HG03342 (cell line): Measurements from ENCODE around the gene TMEM44.
"Not testable (repeated sequence)": the region's sequence is repeated elsewhere in the genome, so short reads cannot be mapped to it uniquely, and the experiment has no call there.

ENCODE experiments used
- ATAC-seq: cut with Tn5 transposase; IDR thresholded peaks from one replicate; pipeline ENCODE4 v1.9.1; 2021; ENCODE audit warnings: mild to moderate bottlenecking, moderate library complexity; ENCODE audit not compliant: unreplicated experiment

TMEM44 gene

DNA sequence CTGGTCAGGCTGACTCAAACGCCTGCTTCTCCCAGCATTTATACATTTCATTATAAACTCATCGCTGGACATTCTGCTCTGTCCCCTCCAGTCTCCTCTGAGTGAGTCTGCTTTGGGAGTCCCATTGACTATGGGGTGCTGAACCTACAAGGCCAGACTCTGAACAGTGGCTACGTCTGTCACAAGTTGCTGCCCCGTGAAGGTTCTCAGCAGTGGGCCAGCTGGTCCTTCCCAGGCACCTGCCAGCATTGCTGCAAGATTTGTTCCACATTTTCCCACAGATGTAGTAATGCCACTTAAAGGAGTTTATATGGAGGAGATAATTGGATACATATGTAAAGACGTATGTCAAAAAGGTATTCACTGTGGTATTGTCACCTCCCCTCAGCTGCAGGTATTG, 73.7 kb downstream of the TMEM44 start:
- ATAC-seq = no peak

DNA sequence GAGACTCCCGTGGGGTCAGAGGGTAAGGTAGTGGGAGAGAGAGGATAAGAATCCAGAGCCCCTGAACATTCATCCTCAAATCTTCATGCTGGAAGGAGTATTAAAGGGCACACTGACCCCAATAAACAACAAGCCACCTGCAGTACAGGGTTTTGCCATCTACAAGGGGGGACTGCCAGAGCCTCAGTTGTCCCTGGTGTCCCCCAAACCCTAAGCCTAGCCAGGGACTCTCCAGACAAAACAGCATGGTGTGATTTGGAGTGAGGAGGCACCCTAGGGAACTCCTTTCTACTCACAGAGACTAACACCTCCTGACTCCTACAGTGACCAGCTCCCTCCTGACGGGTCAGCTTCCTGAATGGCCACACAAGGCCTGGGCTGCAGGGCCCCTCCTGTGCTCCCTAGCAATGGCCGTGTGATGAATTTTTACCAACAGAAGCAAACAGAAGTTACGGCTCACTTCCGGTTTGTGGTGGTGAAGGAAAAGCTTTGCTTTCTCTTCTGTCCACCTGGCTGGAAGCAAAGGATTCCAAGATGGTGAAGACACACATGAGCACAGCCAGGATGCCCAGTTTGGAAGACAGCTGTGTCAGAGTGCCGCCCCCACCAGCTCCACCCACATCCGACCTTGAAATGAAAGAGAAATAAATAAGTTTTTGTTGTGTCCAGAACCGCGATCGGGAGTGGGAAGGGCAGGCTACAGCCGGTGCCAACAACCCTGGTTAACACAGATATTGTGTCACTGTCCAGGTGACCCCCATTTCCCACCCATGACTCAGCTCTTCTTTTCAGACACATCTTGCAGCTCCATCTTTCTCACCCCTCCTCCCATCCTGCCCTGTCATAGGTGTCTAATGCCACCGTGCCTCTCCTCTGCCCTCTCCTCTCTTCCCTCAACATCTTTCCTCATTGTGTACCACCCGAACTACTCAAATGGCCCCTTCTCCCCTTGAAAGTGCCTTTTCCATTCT, 76.8 kb downstream of the TMEM44 start:
- ATAC-seq = no peak

DNA sequence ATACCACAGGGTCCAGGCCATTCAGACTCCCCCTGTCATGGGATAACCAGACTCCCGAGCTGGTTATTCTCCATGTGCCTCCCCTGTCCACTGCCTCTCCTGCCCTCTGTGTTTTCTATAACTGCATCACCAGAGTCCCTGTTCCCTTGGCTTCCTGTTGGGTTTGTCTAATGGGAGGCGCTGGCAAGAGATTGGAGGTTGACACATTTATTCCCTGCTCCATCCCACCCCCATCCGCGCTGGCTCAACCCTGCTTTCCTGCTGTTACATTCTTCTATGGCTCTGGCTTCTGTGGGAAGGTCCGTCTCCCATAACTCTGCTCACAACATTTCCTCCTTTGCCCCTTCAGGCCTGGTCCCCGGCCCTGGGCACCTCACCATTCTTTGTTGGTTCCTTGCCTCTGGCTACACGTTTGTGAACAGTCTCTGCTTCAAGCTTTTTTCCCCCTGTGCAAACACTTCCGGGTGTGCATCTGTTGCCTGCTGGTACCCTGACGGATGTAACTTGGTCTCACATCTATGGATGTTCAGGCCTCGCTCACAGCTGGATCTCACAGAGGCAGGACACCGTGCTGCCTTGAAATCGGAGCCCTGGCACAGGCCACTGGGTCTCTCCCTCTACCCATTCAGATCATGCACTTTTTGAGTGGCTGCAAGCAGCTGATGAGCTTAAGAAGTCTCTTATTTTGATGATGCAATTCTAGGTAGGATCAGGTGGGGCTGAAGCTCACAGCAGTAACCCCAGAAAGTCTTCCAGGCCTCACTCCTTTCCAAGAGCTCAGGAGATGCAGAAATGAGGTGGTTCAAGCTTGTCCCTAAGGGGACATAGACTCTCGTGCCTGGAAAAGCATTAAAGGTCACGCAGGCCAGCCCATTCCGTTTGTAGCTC, 77.8 kb downstream of the TMEM44 start:
- ATAC-seq = no peak

DNA sequence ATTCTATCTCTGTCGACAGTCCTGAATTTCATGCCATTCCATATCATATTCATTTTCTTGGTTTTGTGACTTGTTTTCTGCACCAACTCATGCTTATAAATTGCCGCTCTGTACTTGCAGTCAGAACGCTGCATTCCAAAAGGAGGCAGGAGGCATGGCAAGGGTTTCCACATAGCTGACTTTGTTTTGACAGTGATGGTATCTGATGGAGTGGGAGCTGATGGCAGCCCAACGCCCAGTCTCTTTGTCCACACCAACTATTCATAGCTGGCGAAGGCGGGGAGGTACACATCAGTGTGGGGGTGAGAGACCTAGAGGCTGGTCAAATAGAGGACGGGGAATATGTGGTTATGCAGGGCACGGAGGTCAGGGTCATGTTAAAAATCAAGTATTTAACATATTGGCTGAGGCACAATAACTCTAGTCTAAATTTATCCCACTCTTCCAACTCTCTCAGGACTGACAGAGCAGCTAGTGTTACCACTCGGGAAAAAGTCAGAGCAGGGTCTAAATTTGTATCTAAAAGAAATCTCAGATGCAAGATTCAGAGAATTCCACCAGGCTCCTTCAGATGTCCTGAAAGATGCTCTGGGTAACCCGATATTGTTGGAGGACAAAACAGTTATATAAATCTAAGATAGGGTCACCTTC, 78.6 kb downstream of the TMEM44 start:
- no peak for ATAC-seq

DNA sequence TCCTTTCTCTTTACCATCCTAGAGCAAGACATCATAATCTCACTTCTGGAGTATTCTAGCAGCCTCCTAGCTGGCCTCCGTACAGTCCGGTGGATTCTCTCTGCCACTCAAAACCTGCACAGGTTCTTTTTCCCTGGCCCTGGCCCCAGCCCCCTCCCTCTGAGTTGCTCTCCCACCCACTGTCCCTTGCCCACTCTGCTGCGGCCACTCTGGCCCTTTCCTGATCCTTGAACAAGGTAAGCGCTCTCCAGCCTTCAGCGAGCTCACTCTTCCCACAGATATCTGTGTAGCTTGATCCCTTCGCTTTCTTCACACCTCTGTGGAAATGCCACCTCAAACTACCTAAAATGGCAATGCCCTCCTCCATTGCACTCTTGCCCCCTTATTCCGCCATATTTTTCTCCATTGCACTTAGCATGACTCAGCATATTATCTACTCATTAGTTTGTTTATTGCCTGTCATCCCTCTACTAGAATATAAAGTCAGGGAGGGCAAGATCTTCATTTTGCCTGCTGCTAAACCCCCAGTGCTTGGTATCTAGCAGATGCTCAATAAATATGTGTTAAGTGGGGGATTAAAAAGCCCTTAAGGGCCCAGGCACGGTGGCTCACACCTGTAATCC, 80.8 kb downstream of the TMEM44 start:
- no peak for ATAC-seq

DNA sequence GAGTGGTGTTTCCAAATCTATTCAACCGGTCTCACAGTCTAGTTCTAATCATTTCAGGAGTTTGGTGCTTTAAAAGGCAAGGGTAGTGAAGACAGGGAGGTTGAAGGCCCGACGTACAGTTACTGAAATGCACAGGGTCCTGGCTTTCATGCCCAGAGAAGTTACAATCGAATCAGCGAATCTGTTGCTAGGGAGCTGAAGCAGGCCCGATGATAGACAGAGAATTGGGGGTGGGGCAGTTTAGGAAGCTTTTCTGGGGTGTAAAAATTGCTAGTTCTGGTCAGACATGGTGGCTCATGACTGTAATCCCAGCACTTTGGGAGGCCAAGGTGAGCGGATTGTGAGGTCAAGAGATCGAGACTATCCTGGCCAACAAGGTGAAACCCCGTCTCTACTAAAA, 83.4 kb downstream of the TMEM44 start:
- ATAC-seq = no peak

DNA sequence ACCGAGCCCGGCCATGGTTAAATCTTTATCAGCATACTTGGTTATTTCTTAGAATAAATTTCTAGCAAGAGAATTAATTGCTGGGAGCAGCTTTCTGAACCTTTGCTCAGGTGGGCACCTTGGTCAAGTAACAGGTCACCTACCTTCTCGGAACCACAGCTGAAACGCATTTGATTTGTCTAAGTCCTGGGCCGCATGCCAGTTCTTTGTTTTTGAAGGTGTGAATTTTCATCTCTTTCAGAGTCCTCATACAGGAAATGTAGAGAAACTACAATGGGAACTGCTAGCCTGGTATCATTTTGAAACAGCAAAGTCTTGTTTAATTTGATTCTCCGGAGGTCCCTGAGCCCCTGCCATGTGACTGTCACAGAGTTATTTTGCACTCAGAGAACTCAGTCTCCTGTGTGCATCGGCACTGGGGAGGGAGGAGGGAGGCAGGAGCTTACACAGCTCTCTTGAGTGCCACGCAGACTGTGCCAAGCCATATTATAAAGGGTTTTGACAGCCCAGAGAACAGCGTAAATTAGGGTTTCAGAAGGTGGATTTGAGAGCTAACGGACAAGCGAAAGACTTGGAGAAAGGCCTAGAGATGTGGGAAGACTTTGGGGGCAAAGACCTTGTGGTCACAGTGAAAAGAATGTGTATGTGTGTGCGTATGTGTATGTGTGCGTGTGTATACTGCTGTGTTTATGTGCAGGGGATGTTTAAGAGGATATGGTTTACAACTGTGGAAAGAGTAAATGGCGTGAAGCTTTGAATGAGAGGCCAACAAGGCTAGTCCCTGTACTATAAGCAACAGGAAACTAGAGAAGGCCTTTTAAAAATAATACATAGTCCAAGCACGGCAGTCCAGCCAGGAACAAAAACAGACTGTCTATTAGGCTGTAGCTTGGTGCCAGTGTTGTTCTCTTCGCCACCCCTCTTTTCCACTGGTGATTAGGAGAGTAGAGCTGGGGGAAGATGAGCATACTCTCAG, 84.6 kb downstream of the TMEM44 start:
- no peak for ATAC-seq

DNA sequence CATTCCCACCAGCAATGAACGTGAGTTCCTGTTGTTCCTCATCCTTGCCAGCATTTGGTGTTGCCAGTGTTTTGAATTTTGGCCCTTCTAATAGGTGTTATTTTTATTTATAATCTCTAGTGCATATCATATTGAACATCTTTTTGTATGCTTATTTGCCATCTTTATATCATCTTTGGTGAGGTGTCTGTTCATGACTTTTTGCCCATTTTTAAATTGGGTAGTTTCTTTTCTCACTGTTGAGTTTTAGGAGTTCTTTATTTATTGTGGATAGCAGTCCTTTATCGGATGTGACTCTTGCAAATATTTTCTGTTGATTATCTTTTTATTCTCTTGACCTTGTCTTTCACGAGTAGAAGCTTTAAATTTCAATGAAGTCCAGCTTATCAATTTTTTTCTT, 86.2 kb downstream of the TMEM44 start:
- ATAC-seq = no peak

DNA sequence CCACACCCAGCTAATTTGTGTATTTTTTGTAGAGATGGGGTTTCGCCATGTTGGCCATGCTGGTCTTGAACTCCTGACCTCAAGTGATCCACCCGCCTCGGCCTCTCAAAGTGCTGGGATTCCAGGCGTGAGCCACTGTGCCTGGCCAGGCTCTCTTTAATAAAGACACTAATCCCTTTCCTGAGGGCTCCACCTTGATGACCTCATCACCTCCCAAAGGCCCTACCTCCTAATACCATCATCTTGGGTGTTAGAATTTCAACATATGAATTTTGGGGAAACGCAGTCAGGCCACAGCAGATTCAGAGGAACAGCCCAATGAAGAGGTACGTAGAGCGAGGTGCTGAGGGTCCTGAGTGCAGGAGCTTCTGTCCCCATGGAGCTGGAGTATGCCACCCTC, 87.7 kb downstream of the TMEM44 start:
- not testable (repeated sequence) for ATAC-seq

DNA sequence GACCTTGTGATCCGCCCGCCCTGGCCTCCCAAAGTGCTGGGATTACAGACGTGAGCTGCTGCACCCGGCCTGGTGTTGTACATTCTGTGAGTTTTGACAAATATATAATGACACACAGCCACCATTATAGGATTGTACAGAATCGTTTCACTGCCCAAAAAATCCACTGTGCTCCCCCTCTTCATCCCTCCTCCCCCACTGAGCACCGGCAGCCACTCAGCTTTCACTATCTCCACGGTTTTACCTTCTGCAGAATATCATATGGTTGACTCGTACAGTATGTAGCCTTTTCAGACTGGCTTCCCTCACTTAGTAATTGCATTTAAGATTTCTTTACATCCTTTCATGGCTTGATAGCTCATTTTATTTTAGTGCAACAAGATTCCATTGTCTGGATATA, 89.7 kb downstream of the TMEM44 start:
- ATAC-seq = no peak

DNA sequence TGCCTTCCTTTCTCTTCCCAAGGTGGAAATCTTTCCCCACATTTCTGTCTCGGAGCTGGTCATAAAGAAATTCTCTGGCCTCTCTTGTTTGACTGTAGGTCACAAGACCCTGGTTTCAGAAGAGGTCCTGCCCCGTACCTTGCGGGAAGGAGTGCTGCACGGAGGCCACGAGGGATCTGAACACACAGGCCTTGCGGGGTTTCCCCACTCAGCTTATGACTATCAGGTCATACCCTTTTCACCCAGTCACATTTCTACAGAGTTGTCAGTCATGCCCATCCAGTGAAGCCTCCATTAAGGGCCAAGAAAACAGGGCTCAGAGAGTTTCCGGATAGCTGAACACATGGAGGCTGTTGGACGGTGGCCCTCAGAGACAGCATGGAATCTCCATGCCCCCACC, 91.7 kb downstream of the TMEM44 start:
- ATAC-seq = no peak

DNA sequence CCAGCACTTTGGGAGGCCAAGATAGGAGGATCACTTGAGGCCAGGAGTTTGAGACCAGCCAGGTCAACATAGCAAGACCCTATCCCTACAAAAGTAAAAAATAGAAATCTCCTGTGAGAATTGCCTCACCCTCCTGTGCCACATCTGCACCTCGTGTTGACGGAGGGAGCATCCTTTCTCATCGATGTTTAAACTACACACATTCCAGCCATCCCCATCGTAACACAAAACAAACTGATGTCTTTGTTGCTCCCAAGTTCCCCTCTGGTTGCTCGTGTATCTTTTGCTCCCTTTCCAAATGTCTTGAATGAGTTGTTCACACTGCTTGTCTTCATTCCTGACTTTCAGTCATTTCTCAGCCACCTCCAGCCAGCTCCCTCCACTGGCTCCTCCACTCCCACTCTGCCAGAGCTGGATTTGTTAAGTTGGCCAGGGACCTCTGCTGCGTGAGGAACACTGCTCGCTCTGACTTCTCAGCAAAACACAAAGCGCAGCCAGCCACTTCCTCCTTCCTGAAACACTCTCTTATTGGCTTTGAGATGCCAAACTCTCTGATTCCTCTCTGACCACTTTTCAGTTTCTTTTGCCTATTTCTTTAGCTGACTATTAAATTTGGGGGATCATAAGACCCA, 92.8 kb downstream of the TMEM44 start:
- no peak for ATAC-seq

DNA sequence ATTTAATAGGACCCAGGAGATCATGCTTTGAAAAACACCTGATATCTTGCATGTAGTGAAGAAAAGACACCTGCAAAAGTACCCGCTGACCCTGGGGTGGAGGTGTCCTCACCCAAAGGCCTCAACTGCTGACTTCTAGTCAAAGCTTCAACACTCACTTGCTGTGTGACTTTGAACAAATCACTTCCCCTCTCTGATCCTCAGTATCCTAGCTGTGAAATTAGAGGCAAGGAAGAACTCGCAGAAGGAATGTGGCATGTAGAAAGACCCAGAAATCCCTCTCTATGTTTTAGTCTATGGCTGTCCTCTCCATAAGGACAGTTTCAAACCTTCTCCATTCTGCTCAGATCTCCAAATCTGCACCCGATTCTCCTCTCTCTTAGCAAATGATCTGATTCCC, 93.7 kb downstream of the TMEM44 start:
- ATAC-seq = no peak

DNA sequence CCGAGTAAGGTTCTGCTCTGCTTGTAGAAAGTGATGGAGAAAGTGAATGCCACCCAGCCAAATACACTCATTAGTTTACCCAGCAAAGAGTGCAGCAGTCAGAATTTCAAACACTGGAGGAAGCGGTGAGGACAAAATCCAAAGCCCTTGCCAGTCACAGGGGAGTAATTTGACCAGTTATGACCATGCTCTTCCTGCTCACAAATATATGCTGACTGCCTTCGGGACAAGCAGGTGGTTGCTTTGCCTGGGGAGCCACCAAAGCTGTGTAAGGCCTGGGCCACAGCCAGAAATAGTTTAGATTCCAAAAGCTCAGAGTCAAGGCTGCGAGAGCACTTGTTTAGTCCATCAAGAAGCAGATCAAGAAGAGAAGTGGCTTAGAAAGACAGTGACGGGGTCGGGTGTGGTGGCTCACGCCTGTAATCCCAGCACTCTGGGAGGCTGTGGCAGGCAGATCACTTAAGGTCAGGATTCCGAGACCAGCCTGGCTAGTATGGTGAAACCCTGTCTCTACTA, 95.4 kb downstream of the TMEM44 start:
- ATAC-seq = no peak
